Left lobe of liver (tissue), 2 donors: ENCODE data around the gene PIERCE2. TPM values are rescaled to one million over a fixed set of nuclear protein-coding genes. Genes with fewer than 3 reads are reported as not detected.
A peak's percentile ranks its signal among the peaks of the same experiment; 100 is the strongest.
"Not testable (repeated sequence)": the region's sequence is repeated elsewhere in the genome, so short reads cannot be mapped to it uniquely, and the experiment has no call there.

Experiments used
- ATAC-seq: fragments of 200-7000 bp; cut with Tn5 transposase; one replicate; pipeline ENCODE4 v1.9.1; 2020; ENCODE audit warnings: mild to moderate bottlenecking, moderate library complexity
- DNase-seq: peaks from one replicate; pipeline ENCODE4 v3.0.0-alpha.2; 2020; ENCODE audit warnings: low spot score
- total RNA-seq: library from RNA; stranded (reverse); gene quantifications from one replicate; pipeline ENCODE4 v1.2.1, GENCODE V29; 2021
- donor health status: DM: no; HTN: no; CAD: no; lungs with moderate emphysema.
- donor health status: DM: no; HTN: yes; CAD: no.

The PIERCE2 gene, protein sequence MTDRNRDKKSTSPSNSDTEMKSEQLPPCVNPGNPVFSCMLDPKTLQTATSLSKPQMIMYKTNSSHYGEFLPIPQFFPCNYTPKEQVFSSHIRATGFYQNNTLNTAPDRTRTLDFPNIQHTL
- total RNA-seq = 0.60 TPM

DNA sequence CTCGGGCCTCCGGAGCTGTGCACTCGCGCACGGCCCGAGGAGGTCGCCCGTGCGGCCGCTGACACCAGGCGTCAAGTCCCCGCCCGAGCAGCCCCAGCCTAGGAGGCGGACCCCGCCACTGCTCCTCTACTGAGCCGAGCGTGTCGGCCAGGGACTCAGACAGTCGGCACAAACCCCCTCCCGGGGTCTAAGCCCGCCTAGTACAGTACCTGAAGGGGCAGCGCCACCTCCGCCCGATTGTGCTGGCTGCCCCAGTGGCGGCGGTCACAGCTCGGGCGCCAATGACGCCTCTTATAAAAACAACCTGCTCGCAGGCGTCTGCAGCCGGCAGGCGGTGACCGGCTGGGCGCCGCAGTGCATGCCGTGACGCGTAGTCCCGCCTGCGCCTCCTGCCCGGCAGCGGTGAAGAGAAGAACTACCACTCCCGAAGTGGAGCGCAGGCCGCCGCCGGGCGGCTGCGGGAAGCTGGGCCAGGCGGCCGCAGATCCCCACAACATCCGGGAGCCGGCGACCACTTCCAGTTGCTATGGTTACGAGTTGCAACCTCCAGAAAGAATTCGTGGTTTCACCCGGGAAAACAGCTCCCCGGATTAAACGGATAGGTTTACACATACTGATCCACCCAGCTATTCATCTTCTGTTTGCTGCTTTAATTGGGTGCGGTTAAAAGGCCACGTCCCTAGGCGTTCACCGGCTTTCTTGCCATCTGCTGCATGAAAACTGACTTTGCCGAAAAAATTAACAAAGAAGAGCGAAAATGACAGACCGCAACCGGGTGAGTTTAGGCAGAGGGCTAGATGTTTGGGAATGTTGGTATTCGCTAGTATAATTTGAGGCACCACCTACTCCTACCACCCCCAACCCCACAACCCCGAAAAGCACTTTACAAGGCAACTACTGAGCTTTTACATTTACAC is at the start of gene PIERCE2, which contains the start of gene CCPG1:
Gene PIERCE2, plus strand, starts transcription at position 484 of the 917 bp plus-strand sequence. Its CDS starts 274 bp downstream, at position 758.
Gene CCPG1, minus strand, starts transcription at position 348 of the 917 bp plus-strand sequence. CDS start 18,935 bp downstream, outside the sequence.
- peak; percentile 96 for ATAC-seq
- peak; percentile 95 for DNase-seq

DNA sequence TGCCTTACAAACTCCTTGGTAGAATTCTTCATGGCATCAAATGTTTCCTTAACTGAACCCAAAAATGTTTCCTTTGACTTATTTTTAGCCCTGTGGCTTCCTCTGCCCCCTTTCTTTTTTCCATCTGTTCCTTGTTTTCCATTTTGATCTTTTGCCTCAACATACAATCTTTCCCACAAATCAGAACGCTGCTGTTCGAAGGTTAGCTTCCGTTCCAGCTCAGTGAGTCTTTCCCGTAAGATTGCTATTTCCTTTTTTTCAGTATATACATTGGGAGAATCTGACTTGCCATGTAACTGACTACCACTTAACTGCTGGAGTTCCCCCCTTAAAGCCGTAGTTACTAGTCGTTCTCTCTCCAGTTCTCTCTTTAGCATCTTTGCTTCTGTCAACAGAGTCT is 48.0 kb upstream of the PIERCE2 start:
- DNase-seq = no peak
- no peak for ATAC-seq

DNA sequence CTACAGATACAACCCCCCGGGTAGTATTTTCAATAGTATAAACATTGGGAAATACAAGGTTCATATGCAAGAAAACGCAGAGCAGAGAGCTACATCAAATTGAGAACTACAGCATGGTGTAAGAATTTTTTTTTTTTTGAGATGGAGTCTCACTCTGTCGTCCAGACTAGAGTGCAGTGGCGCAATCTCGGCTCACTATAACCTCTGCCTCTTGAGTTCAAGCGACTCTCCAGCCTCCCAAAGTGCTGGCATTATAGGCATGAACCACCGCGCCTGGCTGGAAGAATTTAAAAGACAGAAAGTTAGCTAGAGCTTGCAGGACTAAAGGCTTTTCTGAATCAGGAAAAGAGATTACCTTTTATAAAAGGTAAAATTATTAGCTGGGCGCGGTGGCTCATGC is 47.2 kb upstream of the PIERCE2 start:
- ATAC-seq = no peak

DNA sequence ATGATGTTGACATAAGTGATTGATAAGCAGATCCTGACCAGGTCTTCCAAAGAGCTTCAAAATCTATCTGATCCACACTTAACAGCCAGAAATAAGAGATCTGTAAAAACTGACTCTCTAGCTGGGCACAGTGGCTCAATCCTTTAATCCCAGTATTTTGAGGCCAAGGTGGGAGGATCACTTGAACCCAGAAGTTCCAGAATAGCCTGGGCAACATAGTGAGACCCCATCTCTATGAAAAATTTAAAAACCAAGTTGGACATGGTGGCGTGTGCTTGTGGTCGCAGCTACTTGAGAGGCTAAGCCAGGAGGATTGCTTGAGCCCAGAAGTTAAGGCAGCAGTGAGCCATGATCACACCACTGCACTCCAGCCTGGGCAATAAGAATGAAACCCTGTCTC is 45.7 kb upstream of the PIERCE2 start:
- ATAC-seq (no peak), DNase-seq (no peak)

More for the DNA sequence above, 47.2 kb upstream of the PIERCE2 start:
- DNase-seq = no peak

GRCh38 chr15:55366981-55367380 is 41.3 kb upstream of the PIERCE2 start:
- ATAC-seq (no peak), DNase-seq (no peak)

GRCh38 chr15:55372701-55373440 is 35.4 kb upstream of the PIERCE2 start:
- no peak for DNase-seq

GRCh38 chr15:55379095-55379494 is 29.2 kb upstream of the PIERCE2 start:
- DNase-seq (no peak), ATAC-seq (no peak)

More at GRCh38 chr15:55372701-55373440, 35.4 kb upstream of the PIERCE2 start:
- ATAC-seq = no peak

DNA sequence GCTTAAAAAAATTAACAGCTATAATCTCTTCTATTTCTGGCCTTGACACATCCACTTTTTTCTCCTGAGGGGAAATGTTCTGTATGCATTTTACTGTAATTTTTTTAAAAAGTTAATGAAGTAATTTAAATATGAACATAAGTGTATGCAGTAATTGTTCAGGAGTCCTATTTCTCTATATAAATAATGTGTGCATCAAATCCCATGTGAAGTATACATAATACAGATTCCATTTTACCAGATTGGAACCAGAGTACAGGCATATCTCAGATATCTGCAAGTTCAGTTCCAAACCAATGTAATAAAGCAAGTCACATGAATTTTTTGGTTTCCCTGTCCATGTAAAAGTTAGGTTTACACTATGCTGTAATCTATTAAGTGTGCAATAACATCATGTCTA is 26.7 kb upstream of the PIERCE2 start:
- no peak for ATAC-seq
- no peak for DNase-seq

GRCh38 chr15:55383687-55384086 is 24.6 kb upstream of the PIERCE2 start:
- no peak for DNase-seq
- no peak for ATAC-seq

DNA sequence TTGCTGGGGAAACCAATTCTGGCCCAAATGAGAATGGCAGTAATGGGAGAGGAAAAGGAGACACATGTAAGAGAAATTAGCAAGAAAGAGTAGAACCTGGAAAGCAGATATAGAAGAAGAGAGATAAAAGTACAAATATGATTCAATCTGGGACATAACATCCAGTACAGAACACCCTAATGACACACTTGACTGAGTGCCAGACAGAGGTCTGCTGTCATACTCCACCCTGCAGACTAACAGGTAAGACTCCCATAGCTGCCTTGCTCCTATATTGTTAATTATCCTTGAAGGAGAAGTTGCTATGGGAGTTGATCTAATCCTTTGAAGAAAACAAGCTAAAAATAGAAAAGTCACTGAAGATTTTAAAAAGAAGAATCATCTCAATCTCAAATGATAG is 21.3 kb upstream of the PIERCE2 start:
- ATAC-seq = no peak
- no peak for DNase-seq

DNA sequence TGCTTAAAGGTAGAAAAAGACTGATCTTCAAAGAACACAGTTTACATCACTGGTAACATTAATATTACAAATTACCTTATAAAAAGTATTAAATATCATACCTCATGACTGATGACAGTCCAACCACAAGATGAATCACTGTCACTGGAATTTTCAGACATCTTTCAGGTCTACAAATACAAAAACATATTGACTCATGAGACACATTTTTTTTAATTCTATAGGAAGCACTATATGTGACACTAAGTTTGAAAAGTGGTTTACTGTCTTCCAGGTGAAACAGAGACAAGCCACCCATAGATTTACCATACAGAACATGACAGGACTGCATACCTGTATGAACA is 19.1 kb upstream of the PIERCE2 start:
- ATAC-seq = no peak
- no peak for DNase-seq

- ATAC-seq (no peak), DNase-seq (no peak)
Measured at GRCh38 chr15:55394694-55395093, 13.6 kb upstream of the PIERCE2 start.

GRCh38 chr15:55398243-55398642 is 10.1 kb upstream of the PIERCE2 start:
- no peak for DNase-seq
- no peak for ATAC-seq

DNA sequence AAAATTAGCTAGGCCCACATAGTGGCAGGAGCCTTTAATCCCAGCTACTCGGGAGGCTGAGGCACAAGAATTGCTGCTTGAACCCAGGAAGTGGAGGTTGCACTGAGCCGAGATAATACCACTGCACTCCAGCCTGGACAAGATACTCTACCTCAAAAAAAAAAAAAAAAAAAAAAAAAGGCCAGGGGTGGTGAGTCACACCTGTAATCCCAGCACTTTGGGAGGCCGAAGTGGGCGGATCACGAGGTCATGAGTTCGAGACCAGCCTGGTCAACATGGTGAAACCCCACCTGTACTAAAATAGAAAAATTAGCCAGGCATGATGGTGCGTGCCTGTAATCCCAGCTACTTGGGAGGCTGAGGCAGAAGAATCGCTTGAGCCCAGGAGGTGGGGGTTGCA is 8.2 kb upstream of the PIERCE2 start:
- ATAC-seq, DNase-seq: not testable (repeated sequence)

GRCh38 chr15:55401786-55402246 is 6.5 kb upstream of the PIERCE2 start:
- DNase-seq = no peak
- no peak for ATAC-seq

GRCh38 chr15:55402707-55403106 is 5.6 kb upstream of the PIERCE2 start:
- ATAC-seq = peak; percentile 71
- no peak for DNase-seq

DNA sequence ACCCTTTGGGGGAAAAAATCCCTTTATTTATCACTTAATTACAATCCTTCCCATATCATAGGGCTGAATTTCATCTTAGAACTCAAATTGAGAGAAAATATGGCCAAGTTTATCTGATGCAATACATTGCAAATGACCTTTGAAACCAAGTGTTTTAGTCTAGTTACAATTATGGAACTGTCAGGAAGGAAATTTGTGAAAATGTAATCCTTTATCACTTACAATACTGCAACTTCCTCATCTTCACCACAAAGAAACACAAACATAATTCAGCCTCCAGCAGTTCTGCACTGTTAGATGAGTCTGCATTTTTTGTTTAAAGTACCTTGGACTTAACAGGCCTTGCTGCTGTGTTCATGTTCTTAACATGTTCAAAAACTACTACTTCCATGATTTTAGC is 4.8 kb upstream of the PIERCE2 start:
- ATAC-seq (no peak), DNase-seq (no peak)

DNA sequence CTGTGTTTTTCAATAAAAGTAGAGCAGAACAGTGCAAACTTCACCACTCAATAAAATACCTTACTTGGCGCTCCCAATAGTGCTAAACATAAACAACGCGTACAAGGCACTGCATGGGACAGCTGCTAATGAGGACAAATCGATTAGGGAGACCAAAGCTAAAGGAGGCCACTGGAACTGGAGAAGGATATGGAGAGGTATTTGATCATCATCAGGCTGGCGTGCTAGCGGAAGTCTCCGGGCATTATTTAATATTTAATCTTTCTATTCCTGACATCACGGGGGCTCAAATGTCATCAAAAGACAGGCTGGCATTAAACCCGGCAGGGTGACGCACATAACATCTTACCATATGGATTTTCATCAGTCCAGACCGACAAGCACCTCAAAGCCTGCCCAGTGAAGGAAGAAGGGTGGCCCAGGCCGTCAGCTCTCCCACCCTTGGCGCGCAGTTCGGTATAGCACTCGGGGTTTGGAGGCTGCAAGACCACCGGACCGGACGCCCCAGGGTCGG is 740 bp upstream of the PIERCE2 start:
- no peak for DNase-seq
- ATAC-seq = peak; percentile 35

DNA sequence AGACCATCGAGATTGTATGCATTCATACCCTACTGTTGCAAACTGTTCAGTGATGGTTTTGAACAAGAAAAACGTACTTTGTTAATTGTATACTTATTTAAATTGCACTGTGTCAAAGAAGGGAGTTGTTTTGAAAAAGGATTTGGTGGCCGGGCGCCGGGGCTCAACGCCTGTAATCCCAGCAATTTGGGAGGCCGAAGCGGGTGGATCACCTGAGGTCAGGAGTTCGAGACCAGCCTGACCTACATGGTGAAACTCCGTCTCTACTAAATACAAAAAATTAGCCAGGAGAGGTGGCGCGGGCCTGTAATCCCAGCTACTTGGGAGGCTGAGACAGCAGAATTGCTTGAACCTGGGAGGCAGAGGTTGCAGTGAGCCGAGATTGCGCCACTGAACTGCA is 681 bp downstream of the PIERCE2 start:
- ATAC-seq = not testable (repeated sequence)

GRCh38 chr15:55417678-55418077 is 9.4 kb downstream of the PIERCE2 start:
- DNase-seq, ATAC-seq: not testable (repeated sequence)

More for the DNA sequence above, 681 bp downstream of the PIERCE2 start:
- not testable (repeated sequence) for DNase-seq
